ENCODE measurements around the gene GPR35. TPM values are rescaled to one million over a fixed set of nuclear protein-coding genes. Genes with fewer than 3 reads are reported as not detected.
"Not testable (repeated sequence)": the region's sequence is repeated elsewhere in the genome, so short reads cannot be mapped to it uniquely, and the experiment has no call there.

The GPR35 gene
- polyA plus RNA-seq, 3 donors, result 1.2 TPM

GRCh38 chr2:240650254-240650965 is 25.1 kb downstream of the GPR35 start:
- DNase-seq (ENCODE audit: low read depth in 3 of 3, low spot score in 2 of 3), result no peak

GRCh38 chr2:240651185-240651584 is 25.9 kb downstream of the GPR35 start:
- no peak for DNase-seq (ENCODE audit: low read depth in 3 of 3, low spot score in 2 of 3)

GRCh38 chr2:240655931-240656886 is 30.9 kb downstream of the GPR35 start:
- DNase-seq (ENCODE audit: low read depth in 3 of 3, low spot score in 2 of 3), result no peak

- DNase-seq (ENCODE audit: low read depth in 3 of 3, low spot score in 2 of 3), result not testable (repeated sequence)
Observed at GRCh38 chr2:240659883-240660282, 34.6 kb downstream of the GPR35 start.

- no peak for DNase-seq (ENCODE audit: low read depth in 3 of 3, low spot score in 2 of 3)
Observed at GRCh38 chr2:240662681-240663080, 37.4 kb downstream of the GPR35 start.

GRCh38 chr2:240663546-240664190 is 38.4 kb downstream of the GPR35 start:
- no peak for DNase-seq (ENCODE audit: low read depth in 3 of 3, low spot score in 2 of 3)

GRCh38 chr2:240664622-240665021 is 39.3 kb downstream of the GPR35 start:
- DNase-seq (ENCODE audit: low read depth in 3 of 3, low spot score in 2 of 3), result no peak

GRCh38 chr2:240670402-240670801 is 45.1 kb downstream of the GPR35 start:
- DNase-seq (ENCODE audit: low read depth in 3 of 3, low spot score in 2 of 3), result no peak

GRCh38 chr2:240670950-240671349 is 45.7 kb downstream of the GPR35 start:
- DNase-seq (ENCODE audit: low read depth in 3 of 3, low spot score in 2 of 3), result no peak

GRCh38 chr2:240672076-240672700 is 46.9 kb downstream of the GPR35 start:
- DNase-seq (ENCODE audit: low read depth in 3 of 3, low spot score in 2 of 3), result no peak

GRCh38 chr2:240672701-240673190 is 47.5 kb downstream of the GPR35 start:
- DNase-seq (ENCODE audit: low read depth in 3 of 3, low spot score in 2 of 3), result no peak

- not testable (repeated sequence) for DNase-seq (ENCODE audit: low read depth in 3 of 3, low spot score in 2 of 3)
Observed at GRCh38 chr2:240674461-240675184, 49.3 kb downstream of the GPR35 start.

GRCh38 chr2:240675345-240675744 is 50.1 kb downstream of the GPR35 start:
- DNase-seq (ENCODE audit: low read depth in 3 of 3, low spot score in 2 of 3), result not testable (repeated sequence)

GRCh38 chr2:240678043-240678442 is 52.8 kb downstream of the GPR35 start:
- DNase-seq (ENCODE audit: low read depth in 3 of 3, low spot score in 2 of 3), result not testable (repeated sequence)

- not testable (repeated sequence) for DNase-seq (ENCODE audit: low read depth in 3 of 3, low spot score in 2 of 3)
Observed at GRCh38 chr2:240678909-240679308, 53.6 kb downstream of the GPR35 start.

GRCh38 chr2:240680185-240680584 is 54.9 kb downstream of the GPR35 start:
- DNase-seq (ENCODE audit: low read depth in 3 of 3, low spot score in 2 of 3), result not testable (repeated sequence)

Data from right renal cortex interstitium (tissue), 3 donors.